Gastroesophageal sphincter (tissue), 3 donors: ENCODE measurements around the gene LAMTOR1.

ENCODE experiments used
- CTCF ChIP-seq, 4 experiments: fragments of 200-600 bp in 2 of 4; fragments of 450-650 bp in 2 of 4; sonication (generic) in 1 of 4; IDR thresholded peaks; one replicate each; pipeline ENCODE4 v1.5.1; 2017 to 2019; ENCODE audit warnings: antibody characterized with exemption in 4 of 4, mild to moderate bottlenecking in 2 of 4, moderate library complexity in 2 of 4
- POLR2A ChIP-seq, 2 donors: fragments of 450-650 bp; IDR thresholded peaks; one replicate each; pipeline ENCODE4 v1.6.1; 2017; ENCODE audit warnings: antibody characterized with exemption in 2 of 2, mild to moderate bottlenecking in 2 of 2, moderate library complexity in 1 of 2
- POLR2AphosphoS5 ChIP-seq: sonication (generic); formaldehyde crosslinking; IDR thresholded peaks from one replicate; pipeline ENCODE4 v1.6.1; 2017; ENCODE audit warnings: antibody characterized with exemption

GRCh38 chr11:72075109-72075508, 28.0 kb downstream of the LAMTOR1 start:
- TF ChIP-seq POLR2AphosphoS5 (no peak), CTCF (IDR thresholded peaks at IDR 0.05) (no peak), POLR2A (IDR thresholded peaks at IDR 0.05) (no peak)
